ENCODE results near the gene TMC8. TPM values are rescaled to one million over a fixed set of nuclear protein-coding genes. Genes with fewer than 3 reads are reported as not detected.

Gene TMC8
- total and polyA plus RNA-seq, 2 donors (not counting 3 experiments of a cell fraction or from before 2014, with no cell fraction given) = 0.07 to 1.3 TPM

- ChIA-PET POLR2A (no interaction called here), CTCF (interaction anchor here (1.1 to 2.5 kb wide), 3 partner anchors 19 to 161 kb away, joined by 3 to 7 read pairs (median 3); no protein-coding TSS in a partner anchor)
- Histone ChIP-seq H4K20me1 (replicated peaks; ENCODE audit: control insufficient read depth, extremely low read depth, insufficient read depth, low read length) (no peaks in the 10 kb centered on the region), H3K9me3 (replicated peaks; ENCODE audit: control insufficient read depth, insufficient read depth, low read length) (no peaks in the 10 kb centered on the region), H3K9me1 (replicated peaks; ENCODE audit: control insufficient read depth, extremely low read depth, insufficient read depth, low read length) (no peaks in the 10 kb centered on the region), H3K4me2 (ENCODE audit: insufficient read depth, low read length) (no peak overlapping the region), H3K9ac (replicated peaks; ENCODE audit: extremely low read depth, insufficient read depth, low read length) (no peak overlapping the region), H3K27me3 (ENCODE audit: control insufficient read depth in 2 of 2, insufficient read depth in 2 of 2, low read length in 2 of 2) (no peaks in the 10 kb centered on the region), H2AFZ (ENCODE audit: low read depth, low read length) (no peak overlapping the region), H3K36me3 (ENCODE audit: control insufficient read depth in 2 of 2, extremely low read depth in 1 of 2, insufficient read depth in 2 of 2, low read length in 2 of 2) (peaks cover 9 to 32% of the 10 kb centered on the region in 2 experiments), H3K79me2 (ENCODE audit: control insufficient read depth, insufficient read depth, low read length) (no peaks in the 10 kb centered on the region), H3K27ac (ENCODE audit: insufficient read depth, low read depth, low read length) (no peak overlapping the region), H3K4me3 (replicated peaks in 1 of 3; ENCODE audit: insufficient read depth in 1 of 3, low read depth in 1 of 3, low read length in 3 of 3) (no peak overlapping the region), H3K4me1 (ENCODE audit: control insufficient read depth, extremely low read depth, insufficient read depth, low read length) (no peaks in the 10 kb centered on the region)
- DNase-seq (ENCODE audit: low read depth, low spot score) (peak; percentile 8), FAIRE-seq (no peak)
- dilution Hi-C loops (cut with MboI; ENCODE audit: extremely low pct_ligation_motif_present, low sequenced_read_pairs) (no loop called here), intact Hi-C loops (cut with micrococcal nuclease) (no loop called here)
- no TSS peak for BruUV-seq (replicated peaks)
- TF ChIP-seq JUN (IDR thresholded peaks at IDR 0.05; ENCODE audit: borderline replicate concordance, insufficient read depth, insufficient read length, low read depth) = no peak
- TF ChIP-seq CTCF (IDR thresholded peaks at IDR 0.05; ENCODE audit: extremely low read depth in 1 of 2, insufficient read depth in 1 of 2, low read depth in 1 of 2, low read length in 2 of 2) = no peak
- no peak for TF ChIP-seq MAX (IDR thresholded peaks at IDR 0.05; ENCODE audit: insufficient read depth, insufficient read length)
- TF ChIP-seq POLR2AphosphoS5 (IDR thresholded peaks at IDR 0.05; ENCODE audit: insufficient read depth, low read depth, low read length) = no peak
- no peak for TF ChIP-seq GATA2 (IDR thresholded peaks at IDR 0.05; ENCODE audit: insufficient read depth, insufficient read length, low read depth, low read length)
- no peak for TF ChIP-seq EZH2 (IDR thresholded peaks at IDR 0.05; ENCODE audit: borderline replicate concordance, low read depth, low read length, severe bottlenecking)
- TF ChIP-seq MYC (IDR thresholded peaks at IDR 0.05; ENCODE audit: low read depth, low read length) = no peak
- TF ChIP-seq POLR2A (IDR thresholded peaks at IDR 0.05; ENCODE audit: low read depth, low read length) = no peak
- no peak for TF ChIP-seq FOS (IDR thresholded peaks at IDR 0.05; ENCODE audit: borderline replicate concordance, insufficient read depth, low read length)
These were observed 40.8 kb upstream of the TMC8 start for GRCh38 chr17:78089576-78090281.
